H1 (cell line): ENCODE results near the gene BRD7. TPM values are rescaled to one million over a fixed set of nuclear protein-coding genes. Genes with fewer than 3 reads are reported as not detected.
A peak's percentile ranks its signal among the peaks of the same experiment; 100 is the strongest.

Source experiments
- CTCF ChIA-PET: fragments of 300-600 bp; sonication (Branson Sonifier 250); formaldehyde crosslinking; loops from one replicate; lab custom pipeline; 2021; ENCODE audit not compliant: partially characterized antibody; lab: Charles Lee
- POLR2A ChIA-PET: fragments of 300-600 bp; sonication (Branson Sonifier 250); formaldehyde crosslinking; loops from one replicate; lab custom pipeline; 2021; ENCODE audit warnings: inconsistent platforms; ENCODE audit not compliant: partially characterized antibody; lab: Charles Lee
- DNase-seq, 2 experiments: peaks; one replicate each; pipeline versions ENCODE4 v3.0.0 to v3.0.0-alpha.2; 2010 to 2022; ENCODE audit warnings: low spot score in 2 of 2, low read depth in 1 of 2, mixed read lengths in 1 of 2
- FAIRE-seq: peaks from 2 replicates; lab custom pipeline; 2011; peaks lifted over from hg19 to GRCh38; lab: Jason Lieb, UNC
- H2AFZ ChIP-seq: 2 replicates; pipeline ENCODE4 v1.8.1; 2012; ENCODE audit warnings: low read length, inconsistent platforms
- H2AK5ac ChIP-seq: 2 replicates; pipeline ENCODE4 v1.6.1; 2013; ENCODE audit warnings: low read depth, low read length
- H2BK120ac ChIP-seq: replicated peaks from 2 replicates; pipeline ENCODE3; 2013; ENCODE audit warnings: low read depth, low read length, inconsistent platforms
- H2BK12ac ChIP-seq: 2 replicates; pipeline ENCODE4 v1.6.1; 2013; ENCODE audit warnings: low read depth, low read length
- H2BK15ac ChIP-seq: 2 replicates; pipeline ENCODE4 v1.6.1; 2013; ENCODE audit warnings: low read length
- H2BK20ac ChIP-seq: 2 replicates; pipeline ENCODE4 v1.6.1; 2013; ENCODE audit warnings: low read length
- H2BK5ac ChIP-seq: 2 replicates; pipeline ENCODE4 v1.6.1; 2013; ENCODE audit warnings: low read depth, low read length
- H3K14ac ChIP-seq: 2 replicates; pipeline ENCODE4 v1.6.1; 2013; ENCODE audit warnings: inconsistent platforms; ENCODE audit not compliant: insufficient read length
- H3K18ac ChIP-seq: 2 replicates; pipeline ENCODE4 v1.6.1; 2013; ENCODE audit warnings: low read length; ENCODE audit errors: extremely low read depth
- H3K23ac ChIP-seq: 2 replicates; pipeline ENCODE4 v1.6.1; 2013; ENCODE audit warnings: inconsistent platforms; ENCODE audit not compliant: insufficient read length
- H3K23me2 ChIP-seq: 2 replicates; pipeline ENCODE4 v1.6.1; 2013; ENCODE audit warnings: low read depth, low read length
- H3K27ac ChIP-seq: 2 replicates; pipeline ENCODE4 v1.6.1; 2011; ENCODE audit warnings: low read depth, low read length, inconsistent platforms
- H3K27me3 ChIP-seq, 4 experiments: replicated peaks in 1 of 4; 1 replicate in 1 of 4; 2 replicates in 3 of 4; pipeline versions ENCODE4 v1.6.1 to v1.8.1; 2011 to 2013; ENCODE audit warnings: low read length in 3 of 4, mild to moderate bottlenecking in 3 of 4, inconsistent platforms in 2 of 4, mixed read lengths in 2 of 4, moderate library complexity in 1 of 4; ENCODE audit not compliant: control insufficient read depth in 3 of 4, insufficient read depth in 3 of 4; ENCODE audit errors: extremely low read depth in 1 of 4
- H3K36me3 ChIP-seq, 4 experiments: 2 replicates each; pipeline versions ENCODE4 v1.6.1 to v1.8.1; 2011 to 2013; ENCODE audit warnings: mild to moderate bottlenecking in 4 of 4, low read length in 3 of 4, moderate library complexity in 2 of 4, control low read depth in 1 of 4, inconsistent platforms in 1 of 4; ENCODE audit not compliant: insufficient read depth in 4 of 4, control insufficient read depth in 2 of 4
- H3K4ac ChIP-seq: replicated peaks from 2 replicates; pipeline ENCODE3; 2013; ENCODE audit warnings: low read length, low read depth, mixed read lengths, inconsistent platforms; ENCODE audit not compliant: insufficient read length
- H3K4me1 ChIP-seq, 4 experiments: replicated peaks in 1 of 4; 1 replicate in 1 of 4; 2 replicates in 3 of 4; pipeline versions ENCODE4 v1.6.1 to v1.8.1; 2011 to 2013; ENCODE audit warnings: low read length in 3 of 4, inconsistent platforms in 2 of 4, mixed read lengths in 1 of 4; ENCODE audit not compliant: insufficient read depth in 4 of 4, control insufficient read depth in 3 of 4
- H3K4me2 ChIP-seq, 2 experiments: 2 replicates each; pipeline versions ENCODE4 v1.6.1 to v1.8.1; 2011 to 2013; ENCODE audit warnings: low read depth in 2 of 2, low read length in 2 of 2, control low read depth in 1 of 2, inconsistent platforms in 1 of 2, mild to moderate bottlenecking in 1 of 2; ENCODE audit not compliant: insufficient read depth in 1 of 2
- H3K4me3 ChIP-seq, 4 experiments: fragments of 200-600, 300-600 bp in 1 of 4; sonication (generic), shearing (Covaris generic), sonication (Bioruptor Twin) in 1 of 4; 2 replicates each; pipeline versions ENCODE4 v1.5.1 to v1.8.1; 2011 to 2016; ENCODE audit warnings: low read length in 4 of 4, low read depth in 3 of 4, control low read depth in 2 of 4, inconsistent platforms in 2 of 4, mild to moderate bottlenecking in 2 of 4, mixed read lengths in 1 of 4, moderate library complexity in 1 of 4; ENCODE audit not compliant: insufficient read depth in 2 of 4; ENCODE audit errors: extremely low read depth in 1 of 4
- H3K56ac ChIP-seq: replicated peaks from 2 replicates; pipeline ENCODE3; 2013; ENCODE audit warnings: low read depth, mild to moderate bottlenecking, mixed read lengths, low read length, inconsistent platforms; ENCODE audit not compliant: insufficient read length
- H3K79me1 ChIP-seq: 2 replicates; pipeline ENCODE4 v1.6.1; 2013; ENCODE audit warnings: low read depth, low read length, control low read depth
- H3K79me2 ChIP-seq, 2 experiments: 2 replicates each; pipeline versions ENCODE4 v1.6.1 to v1.8.1; 2012 to 2013; ENCODE audit warnings: low read length in 2 of 2, mild to moderate bottlenecking in 2 of 2, inconsistent platforms in 1 of 2; ENCODE audit not compliant: insufficient read depth in 2 of 2, control insufficient read depth in 1 of 2
- H3K9ac ChIP-seq, 4 experiments: replicated peaks in 1 of 4; 1 replicate in 1 of 4; 2 replicates in 3 of 4; pipeline versions ENCODE4 v1.6.1 to v1.8.1; 2011 to 2013; ENCODE audit warnings: low read depth in 3 of 4, low read length in 3 of 4, control low read depth in 2 of 4, mild to moderate bottlenecking in 2 of 4, moderate library complexity in 2 of 4, inconsistent platforms in 1 of 4; ENCODE audit errors: extremely low read depth in 1 of 4
- H3K9me3 ChIP-seq, 2 experiments: 2 replicates each; pipeline versions ENCODE4 v1.6.1 to v1.8.1; 2012 to 2013; ENCODE audit warnings: mild to moderate bottlenecking in 2 of 2, moderate library complexity in 2 of 2, control low read depth in 1 of 2, inconsistent platforms in 1 of 2, low read depth in 1 of 2, low read length in 1 of 2, mixed read lengths in 1 of 2; ENCODE audit not compliant: insufficient read depth in 2 of 2
- H4K20me1 ChIP-seq, 2 experiments: replicated peaks in 1 of 2; 2 replicates each; pipeline versions ENCODE3 to v1.8.1; 2011 to 2013; ENCODE audit warnings: inconsistent platforms in 2 of 2, low read length in 2 of 2, mild to moderate bottlenecking in 1 of 2; ENCODE audit not compliant: insufficient read depth in 2 of 2, control insufficient read depth in 1 of 2
- H4K5ac ChIP-seq: 2 replicates; pipeline ENCODE4 v1.6.1; 2013; ENCODE audit warnings: low read length, low read depth, mixed read lengths, inconsistent platforms; ENCODE audit not compliant: insufficient read length
- H4K8ac ChIP-seq: 2 replicates; pipeline ENCODE4 v1.8.0; 2013; ENCODE audit warnings: mild to moderate bottlenecking, moderate library complexity, low read length, inconsistent platforms; ENCODE audit not compliant: insufficient read depth; ENCODE audit errors: extremely low read depth
- H4K91ac ChIP-seq: replicated peaks from 2 replicates; pipeline ENCODE3; 2013; ENCODE audit warnings: low read length, mixed read lengths, inconsistent platforms; ENCODE audit not compliant: insufficient read length
- CBX5 ChIP-seq: fragments of 300-800, 300-1000 bp; sonication (generic); IDR thresholded peaks from 2 replicates; pipeline ENCODE4 v1.7.1; 2016; ENCODE audit warnings: antibody characterized with exemption, low read length, low read depth
- POLR2A ChIP-seq, 2 experiments: IDR thresholded peaks; 1 replicate in 1 of 2; 2 replicates in 1 of 2; pipeline ENCODE4 v1.6.1; 2011; ENCODE audit warnings: low read depth in 2 of 2, low read length in 2 of 2, mild to moderate bottlenecking in 2 of 2; ENCODE audit errors: control extremely low read depth in 1 of 2
- RBBP5 ChIP-seq: IDR thresholded peaks from 2 replicates; pipeline ENCODE4 v1.7.1; 2012; ENCODE audit warnings: low read depth, mild to moderate bottlenecking, inconsistent platforms, low read length, moderate library complexity, borderline replicate concordance
- RNF2 ChIP-seq: fragments of 200-900, 300-1000 bp; sonication (generic); IDR thresholded peaks from 2 replicates; pipeline ENCODE4 v1.7.1; 2016; ENCODE audit warnings: borderline replicate concordance, low read depth, mild to moderate bottlenecking, antibody characterized with exemption, low read length; ENCODE audit not compliant: poor library complexity, severe bottlenecking; ENCODE audit errors: missing control alignments
- WGBS, 2 experiments: shearing (Covaris generic) in 1 of 2; methylation state at CpG; one replicate each; pipeline versions ENCODE4 v1.1.6 to v1.1.7; 2013 to 2015; ENCODE audit warnings: low lambda C conversion rate in 2 of 2, mixed read lengths in 2 of 2, inconsistent platforms in 1 of 2, low coverage in 1 of 2, missing lambda C conversion rate in 1 of 2; ENCODE audit not compliant: insufficient replicate concordance in 2 of 2, insufficient coverage in 1 of 2, insufficient read length in 1 of 2; ENCODE audit errors: extremely low coverage in 1 of 2, missing lambda C conversion rate in 1 of 2; 5-methylcytosine and 5-hydroxymethylcytosine counted together
- polyA plus RNA-seq, 7 experiments: library from polyadenylated mRNA; depleted of rRNA in 3 of 7; stranded (reverse) in 5 of 7; unstranded in 2 of 7; fragments of >200 nt in 5 of 7; fragments of 200-250 nt in 2 of 7; gene quantifications; 1 replicate in 5 of 7; 2 replicates in 1 of 7; 4 replicates in 1 of 7; pipeline versions ENCODE4 v1.2.1 to v1.2.3, GENCODE V29; 2011 to 2013; ENCODE audit warnings: missing spikeins in 2 of 7, mixed read lengths in 2 of 7
- total RNA-seq: library from RNA; stranded (reverse); fragmentation: NEBNext Ultra II Directional; extraction: Animal tissue kit (Norgen Biotek cat#: 25700); gene quantifications from 2 replicates; pipeline ENCODE4 v1.2.1, GENCODE V29; 2021

Gene BRD7
- total and polyA plus RNA-seq, 2 of the 8 experiments (the other 6 are each of a cell fraction or from before 2014, with no cell fraction given) = 42.5 to 120 TPM

DNA sequence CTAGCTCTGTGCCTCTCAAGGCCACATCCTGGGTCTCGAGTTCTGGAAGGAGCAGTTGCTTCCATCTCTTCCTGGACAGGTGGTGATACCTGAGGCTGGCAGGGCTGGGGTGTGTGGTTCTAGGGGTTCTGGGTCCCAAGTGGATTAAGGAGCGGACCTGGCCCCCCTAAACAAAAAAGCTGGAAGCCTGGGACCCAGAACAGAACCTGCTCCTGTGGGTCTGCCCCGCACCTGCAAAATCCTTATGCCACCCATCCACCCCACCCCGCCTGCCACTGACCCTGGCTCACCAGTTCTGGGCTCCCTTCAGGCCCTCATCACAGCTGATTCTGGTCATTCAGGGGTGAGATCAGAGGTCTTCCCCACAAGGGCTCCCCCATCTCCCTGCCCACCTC, 57.7 kb downstream of the BRD7 start:
- 86% methylated on average over 2 of the region's 4 CpGs; no CpG with 5 or more reads in 1 of the 2 experiments for WGBS, 2 experiments
- Histone ChIP-seq H3K27ac (no peak overlapping the region), H3K9me3 (no peaks in the 10 kb centered on the region; a peak in 1 of 4 replicates), H2AK5ac (no peak overlapping the region), H2BK15ac (no peak overlapping the region), H3K56ac (no peak overlapping the region), H3K4ac (no peak overlapping the region), H3K4me2 (no peak overlapping the region), H3K4me3 (no peak overlapping the region), H4K8ac (no peak overlapping the region), H4K5ac (no peak overlapping the region), H3K9ac (no peak overlapping the region), H3K79me1 (no peaks in the 10 kb centered on the region; the same call in 1 of the 2 replicates), H4K20me1 (peaks cover 3 to 4% of the 10 kb centered on the region in 2 experiments), H3K23me2 (no peaks in the 10 kb centered on the region), H3K36me3 (peaks cover 3 to 23% (median 5%) of the 10 kb centered on the region in 4 experiments; a peak in 6 of 8 replicates), H2BK12ac (no peak overlapping the region), H2BK120ac (no peak overlapping the region), H3K18ac (no peak overlapping the region), H2AFZ (no peak overlapping the region), H4K91ac (no peak overlapping the region), H3K27me3 (no peaks in the 10 kb centered on the region), H3K79me2 (no peaks in the 10 kb centered on the region), H2BK5ac (no peak overlapping the region), H3K4me1 (no peaks in the 10 kb centered on the region; a peak in 1 of 7 replicates), H3K23ac (no peak overlapping the region), H2BK20ac (no peak overlapping the region), H3K14ac (no peak overlapping the region)
- FAIRE-seq (no peak), DNase-seq (no peak)
- CTCF ChIA-PET = interaction anchor here (0.5 kb wide), 1 partner anchor 168 kb away, joined by 3 read pairs; no protein-coding TSS in a partner anchor
- TF ChIP-seq RNF2 (no peak), POLR2A (IDR thresholded peaks at IDR 0.05; ENCODE audit: control extremely low read depth in 1 of 2, low read depth in 2 of 2, low read length in 2 of 2) (0 out of 3 replicates have a peak, but pooled peaks of 1 of the 2 experiments have one; percentile 26), CBX5 (no peak), RBBP5 (no peak)
- POLR2A ChIA-PET = interaction anchor here (0.8 kb wide), 1 partner anchor 66 kb away, joined by 3 read pairs; no protein-coding TSS in a partner anchor
